Measurements from ENCODE around the gene APBA3. TPM values are rescaled to one million over a fixed set of nuclear protein-coding genes. Genes with fewer than 3 reads are reported as not detected.

Gene APBA3
- polyA plus RNA-seq, 1 donor (not counting 4 experiments of a cell fraction or from before 2014, with no cell fraction given): 6.7 TPM

- FAIRE-seq (no peak), DNase-seq (ENCODE audit: low read depth, low spot score) (no peak)
- H3K36me3 ChIP-seq (ENCODE audit: control insufficient read depth in 2 of 2, extremely low read depth in 1 of 2, insufficient read depth in 2 of 2, low read length in 2 of 2): no peaks in the 10 kb centered on the region
- peaks cover 3% of the 10 kb centered on the region for H3K27me3 ChIP-seq (ENCODE audit: control insufficient read depth, extremely low read depth, insufficient read depth, low read length)
- H3K9me3 ChIP-seq (ENCODE audit: control insufficient read depth, low read depth, low read length): peaks cover 4% of the 10 kb centered on the region
- H4K20me1 ChIP-seq (ENCODE audit: control insufficient read depth, extremely low read depth, insufficient read depth, low read length): no peaks in the 10 kb centered on the region
- no peak overlapping the region for H3K4me2 ChIP-seq (ENCODE audit: control insufficient read depth, extremely low read depth, insufficient read depth, low read depth, low read length)
- no peak overlapping the region for H2AFZ ChIP-seq (ENCODE audit: control insufficient read depth, low read length)
- H3K27ac ChIP-seq (ENCODE audit: control insufficient read depth, insufficient read depth, low read length): no peak overlapping the region
- dilution Hi-C loops (cut with MboI; ENCODE audit: extremely low pct_ligation_motif_present, low sequenced_read_pairs): no loop called here
- H3K4me1 ChIP-seq (ENCODE audit: control insufficient read depth, extremely low read depth, insufficient read depth, low read length): no peaks in the 10 kb centered on the region
- no peaks in the 10 kb centered on the region for H3K79me2 ChIP-seq (ENCODE audit: control insufficient read depth, insufficient read depth, low read length)
- H3K4me3 ChIP-seq (ENCODE audit: control insufficient read depth in 2 of 3, extremely low read depth in 1 of 3, insufficient read depth in 2 of 3, low read depth in 1 of 3, low read length in 3 of 3): no peak overlapping the region
- H3K9ac ChIP-seq (ENCODE audit: control insufficient read depth, extremely low read depth, insufficient read depth, low read length): no peak overlapping the region
- TF ChIP-seq EZH2 (IDR thresholded peaks at IDR 0.05; ENCODE audit: low read length) (no peak), CTCF (optimal IDR thresholded peaks at IDR 0.05 in 1 of 3, IDR thresholded peaks at IDR 0.05 in 1 of 3, conservative IDR thresholded peaks at IDR 0.05 in 1 of 3; ENCODE audit: extremely low read depth in 1 of 3, insufficient read depth in 2 of 3, low read length in 3 of 3) (no peak)
- H3K9me1 ChIP-seq (ENCODE audit: control insufficient read depth, extremely low read depth, insufficient read depth, low read length): no peaks in the 10 kb centered on the region
These were observed 48.6 kb upstream of the APBA3 start for GRCh38 chr19:3809881-3810707.

GRCh38 chr19:3808420-3809143 is 47.1 kb upstream of the APBA3 start:
- Histone ChIP-seq H3K4me2 (ENCODE audit: control insufficient read depth, extremely low read depth, insufficient read depth, low read depth, low read length) (no peak overlapping the region), H2AFZ (ENCODE audit: control insufficient read depth, low read length) (no peak overlapping the region), H3K9ac (ENCODE audit: control insufficient read depth, extremely low read depth, insufficient read depth, low read length) (no peak overlapping the region), H3K9me1 (ENCODE audit: control insufficient read depth, extremely low read depth, insufficient read depth, low read length) (no peaks in the 10 kb centered on the region), H3K4me1 (ENCODE audit: control insufficient read depth, extremely low read depth, insufficient read depth, low read length) (no peaks in the 10 kb centered on the region), H3K9me3 (ENCODE audit: control insufficient read depth, low read depth, low read length) (peaks cover 4% of the 10 kb centered on the region), H3K79me2 (ENCODE audit: control insufficient read depth, insufficient read depth, low read length) (no peaks in the 10 kb centered on the region), H3K27ac (ENCODE audit: control insufficient read depth, insufficient read depth, low read length) (no peak overlapping the region), H3K36me3 (ENCODE audit: control insufficient read depth in 2 of 2, extremely low read depth in 1 of 2, insufficient read depth in 2 of 2, low read length in 2 of 2) (no peaks in the 10 kb centered on the region), H4K20me1 (ENCODE audit: control insufficient read depth, extremely low read depth, insufficient read depth, low read length) (no peaks in the 10 kb centered on the region), H3K4me3 (ENCODE audit: control insufficient read depth in 2 of 3, extremely low read depth in 1 of 3, insufficient read depth in 2 of 3, low read depth in 1 of 3, low read length in 3 of 3) (no peak overlapping the region), H3K27me3 (ENCODE audit: control insufficient read depth, extremely low read depth, insufficient read depth, low read length) (peaks cover 3% of the 10 kb centered on the region)
- FAIRE-seq: no peak
- DNase-seq (ENCODE audit: low read depth, low spot score): no peak
- dilution Hi-C loops (cut with MboI; ENCODE audit: extremely low pct_ligation_motif_present, low sequenced_read_pairs): no loop called here
- TF ChIP-seq CTCF (optimal IDR thresholded peaks at IDR 0.05 in 1 of 3, IDR thresholded peaks at IDR 0.05 in 1 of 3, conservative IDR thresholded peaks at IDR 0.05 in 1 of 3; ENCODE audit: extremely low read depth in 1 of 3, insufficient read depth in 2 of 3, low read length in 3 of 3): no peak
- TF ChIP-seq EZH2 (IDR thresholded peaks at IDR 0.05; ENCODE audit: low read length): no peak
